GM21619 (cell line): ENCODE data around the gene ANO3.
A peak's percentile ranks its signal among the peaks of the same experiment; 100 is the strongest.
"Not testable (repeated sequence)": the region's sequence is repeated elsewhere in the genome, so short reads cannot be mapped to it uniquely, and the experiment has no call there.

Experiments used
- ATAC-seq: cut with Tn5 transposase; IDR thresholded peaks from one replicate; pipeline ENCODE4 v1.9.1; 2021; ENCODE audit not compliant: unreplicated experiment

Gene ANO3

GRCh38 chr11:26618441-26618840 lies 286.5 kb downstream of the ANO3 start:
- ATAC-seq, result no peak

DNA sequence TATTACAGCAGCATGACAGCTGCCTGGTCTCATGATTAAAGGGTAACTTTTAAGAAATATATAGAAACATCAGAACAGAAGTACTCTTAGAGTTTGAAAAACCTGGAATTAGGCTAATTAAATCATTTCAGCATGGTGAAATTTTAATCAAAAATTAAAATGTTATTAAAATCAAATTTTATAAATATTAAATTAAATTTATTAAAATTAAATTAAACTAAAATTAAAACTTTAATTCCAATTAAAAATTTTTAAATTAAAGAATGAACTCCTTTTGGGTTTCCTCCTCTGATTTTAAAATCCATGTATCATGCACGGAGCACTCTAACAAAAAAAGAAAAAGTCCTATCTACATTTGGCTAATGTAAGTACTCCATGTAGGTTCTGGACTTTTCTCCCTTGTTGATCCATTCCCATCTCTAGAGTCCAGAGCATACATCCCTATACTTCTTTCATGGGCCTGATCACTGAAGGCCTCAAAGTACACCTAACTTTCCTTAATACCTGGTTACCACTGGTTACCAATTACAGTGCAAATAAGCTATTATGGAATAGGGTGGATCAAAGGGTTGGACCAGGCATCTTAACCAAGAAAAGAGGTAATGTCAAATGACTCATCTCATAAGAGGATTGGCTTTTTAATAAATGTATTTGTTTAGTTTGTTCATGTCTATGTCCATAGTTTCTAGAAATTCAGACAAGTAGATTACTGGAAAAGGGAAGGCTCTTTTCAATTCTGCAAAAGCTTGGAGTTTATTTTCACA lies 288.5 kb downstream of the ANO3 start:
- no peak for ATAC-seq

- no peak for ATAC-seq
These were observed 289.2 kb downstream of the ANO3 start for GRCh38 chr11:26621132-26621531.

DNA sequence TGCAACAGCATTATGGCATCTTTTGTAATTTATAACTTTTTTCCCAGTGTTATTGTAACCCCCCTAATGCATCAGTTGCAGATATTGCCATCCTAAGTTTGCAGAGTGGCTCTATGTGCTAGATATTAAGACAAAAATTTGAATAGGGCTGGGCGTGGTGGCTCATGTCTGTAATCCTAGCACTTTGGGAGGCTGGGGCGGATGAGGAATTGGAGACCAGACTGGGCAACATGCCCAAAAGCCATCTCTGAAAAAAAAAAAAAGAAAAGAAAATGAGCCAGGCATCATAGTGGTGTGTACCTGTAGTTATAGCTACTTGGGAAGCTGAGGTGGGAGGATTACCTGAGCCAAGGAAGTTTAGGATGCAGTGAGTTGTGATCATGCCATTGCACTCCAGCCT lies 290.3 kb downstream of the ANO3 start:
- no peak for ATAC-seq

- peak; percentile 62 for ATAC-seq
These were observed 291.2 kb downstream of the ANO3 start for GRCh38 chr11:26623076-26623659.

- ATAC-seq, result no peak
These were observed 294.4 kb downstream of the ANO3 start for GRCh38 chr11:26626346-26626745.

DNA sequence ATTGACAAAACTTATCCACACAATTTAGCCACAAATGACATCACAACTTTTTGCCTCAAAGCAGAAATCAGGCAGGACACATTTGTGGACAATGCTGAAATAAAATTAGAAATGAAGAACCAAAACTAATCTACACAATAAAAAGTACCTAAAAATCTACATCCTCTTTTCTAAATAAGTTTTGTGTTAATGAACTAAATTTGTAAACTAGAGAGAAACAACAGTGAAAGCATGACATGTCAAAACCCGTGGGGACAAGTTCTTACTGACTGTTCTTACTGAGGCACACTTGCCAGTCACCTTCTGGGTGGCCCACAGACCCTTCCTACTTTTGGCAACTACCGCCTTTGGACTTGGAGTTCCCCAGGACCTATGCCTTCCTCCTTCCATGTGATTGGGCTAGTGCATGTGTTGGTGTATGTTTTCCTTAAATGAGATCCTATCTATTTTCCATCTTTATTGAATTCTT lies 300.8 kb downstream of the ANO3 start:
- ATAC-seq, result no peak

DNA sequence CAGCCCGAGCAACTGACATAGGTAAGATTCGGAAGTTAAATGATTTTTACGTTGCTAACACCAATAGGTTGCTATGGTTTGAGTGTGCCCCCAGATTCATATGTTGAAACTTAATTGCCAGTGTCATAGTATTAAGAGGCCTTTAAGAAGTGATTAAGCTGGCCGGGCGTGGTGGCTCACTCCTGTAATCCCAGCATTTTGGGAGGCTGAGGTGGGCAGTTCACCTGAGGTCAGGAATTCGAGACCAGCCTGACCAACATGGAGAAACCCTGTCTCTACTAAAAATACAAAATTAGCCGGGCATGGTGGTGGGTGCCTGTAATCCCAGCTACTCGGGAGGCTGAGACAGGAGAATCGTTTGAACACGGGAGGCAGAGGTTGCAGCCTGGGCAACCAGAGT lies 311.4 kb downstream of the ANO3 start:
- not testable (repeated sequence) for ATAC-seq

DNA sequence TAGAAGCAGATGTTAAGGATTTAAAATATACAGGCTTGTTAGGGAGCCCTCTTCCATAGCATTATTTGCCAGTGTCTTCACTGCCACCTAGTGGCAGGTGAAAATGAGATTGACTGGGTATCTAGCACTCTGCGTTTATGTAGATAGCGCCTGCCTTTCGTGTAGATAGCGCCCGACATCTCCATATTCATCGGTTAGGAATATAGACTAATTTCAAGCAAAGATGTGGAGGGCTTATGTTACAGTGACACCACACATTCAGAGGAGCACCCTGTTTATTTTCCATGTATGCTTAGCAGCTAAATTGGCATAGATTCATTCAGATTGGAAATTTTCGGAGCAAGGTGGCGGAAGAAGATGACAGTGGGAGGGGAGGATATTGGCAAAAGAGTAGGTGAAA lies 318.0 kb downstream of the ANO3 start:
- ATAC-seq, result peak; percentile 88

DNA sequence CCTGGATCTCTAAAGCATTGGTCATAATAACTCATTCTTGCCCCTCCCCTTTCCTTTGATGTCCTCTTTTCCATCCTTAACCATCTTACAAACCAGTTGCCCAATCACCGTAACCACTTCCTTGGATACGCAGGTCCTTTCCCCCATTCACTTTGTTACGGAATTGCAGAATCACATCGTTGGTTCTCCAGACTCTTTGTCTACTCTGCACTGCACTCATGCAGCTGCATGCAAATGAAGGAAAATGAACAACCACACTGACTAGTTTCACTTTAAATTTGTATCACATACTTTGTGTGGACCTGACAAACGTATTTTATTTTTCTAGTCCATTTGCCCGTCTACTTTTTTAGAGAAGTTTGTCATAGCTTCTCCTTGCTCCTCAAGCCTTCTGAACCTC lies 320.0 kb downstream of the ANO3 start:
- no peak for ATAC-seq

DNA sequence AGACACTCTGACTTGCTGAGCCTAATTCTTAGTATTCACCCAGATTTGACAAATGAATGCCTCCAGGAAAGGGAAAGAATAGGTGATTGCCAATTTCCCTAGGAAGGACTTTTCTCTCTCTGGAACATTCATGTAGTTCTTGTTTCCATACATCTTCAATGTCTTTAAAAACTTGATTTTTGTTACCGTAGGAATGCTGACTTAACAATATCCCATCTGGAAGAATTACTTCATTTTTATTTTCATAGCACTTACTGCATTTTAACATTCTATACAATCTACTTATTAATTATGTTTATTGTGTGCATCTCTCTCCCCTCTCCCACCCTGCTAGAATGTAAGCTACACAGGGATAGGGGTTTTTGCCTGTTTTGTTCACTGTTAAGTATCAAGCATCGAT lies 323.4 kb downstream of the ANO3 start:
- ATAC-seq, result no peak

DNA sequence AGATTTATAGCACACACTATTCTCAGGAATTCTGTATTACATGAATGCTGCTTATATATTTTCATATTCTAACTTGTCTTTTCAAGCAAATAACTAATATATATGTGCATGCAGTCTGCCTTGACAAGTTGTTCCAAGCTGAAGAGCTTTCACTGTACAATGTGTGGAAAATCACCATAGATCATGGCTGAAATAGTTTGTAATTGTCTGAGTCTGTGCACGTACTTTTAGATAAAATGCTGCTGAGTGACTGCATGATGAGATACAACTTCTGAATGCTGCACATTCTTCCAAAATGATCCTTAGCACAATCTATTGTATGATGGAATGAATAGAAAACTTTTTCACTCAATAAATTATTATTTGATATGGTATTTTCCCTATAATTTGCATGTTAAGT lies 331.0 kb downstream of the ANO3 start:
- no peak for ATAC-seq

GRCh38 chr11:26665036-26665435 lies 333.1 kb downstream of the ANO3 start:
- ATAC-seq, result no peak

- no peak for ATAC-seq
These were observed 334.0 kb downstream of the ANO3 start for GRCh38 chr11:26665946-26666345.

GRCh38 chr11:26675233-26675928 lies 343.5 kb downstream of the ANO3 start:
- ATAC-seq, result no peak

DNA sequence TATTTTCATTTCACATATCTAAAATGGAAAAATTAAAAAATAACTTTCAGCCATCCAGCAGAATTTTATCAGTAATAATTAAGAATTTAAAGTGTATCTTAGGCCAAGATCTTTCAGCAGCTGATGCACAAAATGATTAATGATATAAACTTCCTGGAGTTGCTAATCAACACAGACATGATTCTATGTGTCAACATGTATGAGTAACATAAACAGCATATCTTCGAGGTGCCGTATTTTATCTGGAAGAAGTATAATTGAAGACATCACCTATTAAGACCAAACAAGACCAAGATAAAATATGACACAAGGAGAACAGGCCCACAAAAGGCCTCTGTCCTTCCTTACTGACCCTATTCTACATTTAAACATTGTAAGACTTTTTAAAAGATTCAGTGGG lies 344.7 kb downstream of the ANO3 start:
- no peak for ATAC-seq

DNA sequence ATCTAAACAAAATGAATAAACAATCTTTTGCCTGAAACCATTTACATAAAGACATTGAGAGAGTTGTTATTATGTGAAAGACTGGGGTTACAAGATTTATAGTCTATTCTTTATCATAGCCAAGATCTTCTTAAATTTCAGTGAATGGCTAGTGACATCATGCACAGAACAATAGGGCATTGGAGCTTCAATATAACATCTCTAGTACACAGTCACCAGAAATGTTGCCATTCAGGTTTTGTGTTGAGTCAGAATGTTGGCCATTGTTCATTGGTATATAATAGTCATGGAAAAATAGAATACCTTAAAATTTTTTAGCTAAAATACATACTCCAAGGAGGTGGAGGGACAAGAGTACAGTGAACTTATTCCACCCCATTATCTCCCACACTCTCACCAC lies 345.6 kb downstream of the ANO3 start:
- ATAC-seq, result no peak

- ATAC-seq, result no peak
These were observed 355.4 kb downstream of the ANO3 start for GRCh38 chr11:26687351-26687750.

DNA sequence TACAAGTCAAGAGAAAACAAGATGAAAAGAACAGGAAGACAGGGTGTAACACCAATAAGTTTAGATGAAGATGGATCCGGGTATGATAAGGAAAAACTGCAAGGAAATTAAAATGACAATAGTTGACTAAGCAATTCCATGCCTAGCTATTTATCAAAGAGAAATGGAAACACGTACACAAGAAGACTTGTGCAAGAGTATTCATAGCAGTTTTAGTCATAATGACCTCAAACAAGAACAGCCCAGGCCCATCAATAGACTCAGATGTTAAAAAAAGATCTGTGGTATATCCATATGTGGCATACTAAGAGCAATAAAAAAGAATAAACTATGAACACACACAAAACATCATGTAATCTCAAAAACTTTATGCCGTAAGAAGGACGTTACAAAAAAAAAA lies 356.8 kb downstream of the ANO3 start:
- no peak for ATAC-seq

DNA sequence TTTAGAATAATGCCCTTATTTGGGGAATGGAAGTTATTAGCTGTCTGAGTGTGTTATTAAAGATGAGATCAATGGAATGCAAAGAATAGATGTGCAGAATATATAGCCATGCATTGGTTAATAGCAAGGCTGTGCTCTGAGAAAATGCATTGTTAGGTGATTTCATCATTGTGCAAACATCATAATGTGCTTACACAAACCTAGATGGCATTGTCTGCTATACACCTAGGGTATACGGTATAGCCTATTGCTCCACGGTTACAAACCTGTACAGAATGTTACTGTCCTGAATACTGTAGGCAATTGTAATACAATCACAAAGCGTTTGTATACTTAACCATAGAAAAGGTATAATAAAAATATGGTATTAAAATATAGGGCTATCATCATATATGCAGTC lies 364.4 kb downstream of the ANO3 start:
- no peak for ATAC-seq

DNA sequence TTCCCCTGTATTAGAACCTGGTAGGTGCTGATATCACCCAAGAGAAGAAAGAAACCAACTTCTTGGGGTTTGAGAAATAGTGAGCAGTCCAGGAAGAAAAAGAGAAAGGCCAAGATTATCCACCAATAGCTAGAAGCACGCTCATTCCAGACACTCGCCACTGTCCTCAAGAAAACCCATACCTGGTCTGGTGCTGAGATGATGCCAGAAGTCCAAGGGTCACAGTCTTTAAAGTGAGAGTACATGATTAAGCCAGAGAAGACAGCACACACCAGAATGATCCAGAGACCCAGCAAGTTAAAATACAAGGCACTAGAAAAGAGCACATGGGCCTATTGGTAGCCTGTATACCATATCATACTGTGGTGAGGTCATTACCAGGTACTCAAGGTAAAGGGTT lies 366.3 kb downstream of the ANO3 start:
- ATAC-seq, result no peak

DNA sequence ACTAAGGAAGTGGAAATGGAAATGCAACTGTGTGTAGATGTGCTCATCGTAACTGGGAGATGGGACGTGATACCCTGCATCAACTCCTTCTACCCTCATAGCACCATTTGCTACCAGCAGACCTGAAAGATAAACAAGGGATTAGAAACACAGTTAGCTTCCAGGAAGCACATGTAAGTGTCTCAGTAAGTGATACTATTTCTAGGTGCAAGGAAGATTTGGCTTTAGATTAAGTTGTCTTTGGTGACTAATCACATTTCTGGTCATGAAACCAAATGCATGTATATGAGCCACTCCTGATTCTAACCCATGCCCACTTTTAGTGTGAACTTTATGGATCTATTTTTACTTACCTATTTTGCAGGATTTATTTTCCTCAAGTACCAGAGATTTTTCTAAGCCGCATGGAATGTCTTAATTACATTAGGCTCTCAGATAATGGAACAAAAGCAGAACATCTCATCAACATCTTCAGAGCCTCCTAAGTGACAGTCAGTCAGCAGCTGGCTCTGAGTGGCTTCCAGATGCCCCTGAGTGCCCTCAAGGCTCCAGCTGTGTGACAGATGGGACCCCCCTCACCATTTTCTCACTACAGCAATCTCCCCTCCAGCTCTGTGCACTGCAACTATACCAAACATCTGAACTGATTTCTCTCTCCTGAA lies 368.8 kb downstream of the ANO3 start:
- ATAC-seq, result no peak
